NCI-H460 (cell line): ENCODE results near the gene DICER1. TPM values are rescaled to one million over a fixed set of nuclear protein-coding genes. Genes with fewer than 3 reads are reported as not detected.

Source experiments
- DNase-seq: peaks from one replicate; pipeline ENCODE4 v3.0.0-alpha.2; 2016; ENCODE audit warnings: low read depth; ENCODE audit errors: extremely low read depth
- total RNA-seq: library from RNA; depleted of rRNA; stranded (reverse); fragments of >200 nt; shearing (Covaris generic); gene quantifications from 2 replicates; pipeline ENCODE4 v1.2.3, GENCODE V29; 2014

Gene DICER1
- total RNA-seq, 1 experiment from 2014 or later: 32.8 TPM

- DNase-seq: no peak
Observed at GRCh38 chr14:95063391-95063790, 93.9 kb downstream of the DICER1 start.

GRCh38 chr14:95062946-95063345 is 94.4 kb downstream of the DICER1 start:
- DNase-seq: no peak

GRCh38 chr14:95062220-95062619 is 95.1 kb downstream of the DICER1 start:
- DNase-seq: no peak

GRCh38 chr14:95061317-95062093 is 95.8 kb downstream of the DICER1 start:
- no peak for DNase-seq

GRCh38 chr14:95059126-95059525 is 98.2 kb downstream of the DICER1 start:
- no peak for DNase-seq

- DNase-seq: no peak
Observed at GRCh38 chr14:95058491-95058890, 98.8 kb downstream of the DICER1 start.

- DNase-seq: no peak
Observed at GRCh38 chr14:95057851-95058250, 99.5 kb downstream of the DICER1 start.

GRCh38 chr14:95057147-95057546 is 100.2 kb downstream of the DICER1 start:
- no peak for DNase-seq

- DNase-seq: no peak
Observed at GRCh38 chr14:95056476-95056875, 100.9 kb downstream of the DICER1 start.

GRCh38 chr14:95055318-95055717 is 102.0 kb downstream of the DICER1 start:
- no peak for DNase-seq

- no peak for DNase-seq
Observed at GRCh38 chr14:95054346-95055280, 102.7 kb downstream of the DICER1 start.

- no peak for DNase-seq
Observed at GRCh38 chr14:95052016-95052585, 105.2 kb downstream of the DICER1 start.

- DNase-seq: no peak
Observed at GRCh38 chr14:95049952-95050351, 107.4 kb downstream of the DICER1 start.

GRCh38 chr14:95048771-95049312 is 108.5 kb downstream of the DICER1 start:
- DNase-seq: no peak

GRCh38 chr14:95047754-95048153 is 109.6 kb downstream of the DICER1 start:
- DNase-seq: no peak

GRCh38 chr14:95046711-95047681 is 110.3 kb downstream of the DICER1 start:
- DNase-seq: no peak

- DNase-seq: no peak
Observed at GRCh38 chr14:95045836-95046430, 111.4 kb downstream of the DICER1 start.

- DNase-seq: no peak
Observed at GRCh38 chr14:95045106-95045701, 112.1 kb downstream of the DICER1 start.

GRCh38 chr14:95044463-95045105 is 112.7 kb downstream of the DICER1 start:
- DNase-seq: no peak
